Measurements from ENCODE around the gene BTC.
"Not testable (repeated sequence)": the region's sequence is repeated elsewhere in the genome, so short reads cannot be mapped to it uniquely, and the experiment has no call there.

BTC gene

DNA sequence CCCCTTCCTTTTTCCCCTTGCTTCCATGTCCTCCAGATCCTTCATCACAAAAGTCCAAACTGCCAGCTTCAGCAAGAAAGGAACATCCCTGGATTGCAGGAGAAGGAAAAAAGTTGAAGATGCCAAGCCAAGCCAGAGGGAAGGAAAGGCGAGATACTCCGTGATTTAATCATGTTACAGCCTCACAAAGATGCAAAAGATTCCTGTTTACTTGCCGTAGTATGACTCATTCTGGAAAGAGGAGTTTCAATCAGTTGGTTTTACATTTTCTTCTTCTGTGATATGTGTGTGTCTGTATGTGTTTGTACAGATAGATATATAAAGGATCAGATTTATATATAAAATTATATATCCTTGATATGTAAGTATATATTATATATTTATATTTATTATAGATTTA lies 69.3 kb downstream of the BTC start:
- no peaks in the 10 kb centered on the region for H3K36me3 Mint-ChIP-seq
- H3K4me1 Mint-ChIP-seq, result no peaks in the 10 kb centered on the region
- no peak overlapping the region for H3K27ac Mint-ChIP-seq
- no peak for ATAC-seq
- no peak overlapping the region for H3K4me3 Mint-ChIP-seq
- H3K9me3 Mint-ChIP-seq, result peaks cover 6% of the 10 kb centered on the region
- DNase-seq (ENCODE audit: low spot score in 2 of 2), result no peak

DNA sequence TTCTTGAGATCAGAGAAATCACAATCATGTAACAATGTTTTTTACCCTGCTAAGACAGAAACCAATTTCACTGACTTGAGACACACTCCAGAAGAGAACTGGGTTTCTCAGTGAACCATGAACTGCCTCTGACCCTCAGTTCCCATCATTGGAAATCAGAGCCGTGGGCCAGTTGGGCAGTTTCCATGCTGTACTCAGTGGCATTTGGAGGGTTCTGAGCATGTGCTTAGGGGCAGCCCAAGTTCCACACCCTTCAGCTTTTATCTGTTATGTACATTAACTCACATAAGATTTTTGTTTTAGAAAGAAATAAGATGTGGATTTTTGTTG lies 77.9 kb downstream of the BTC start:
- no peak for ATAC-seq
- H3K36me3 Mint-ChIP-seq, result no peaks in the 10 kb centered on the region
- peaks cover 2% of the 10 kb centered on the region for H3K9me3 Mint-ChIP-seq
- no peak overlapping the region for H3K27ac Mint-ChIP-seq
- no peak overlapping the region for H3K4me3 Mint-ChIP-seq
- H3K4me1 Mint-ChIP-seq, result no peaks in the 10 kb centered on the region
- DNase-seq (ENCODE audit: low spot score in 2 of 2), result no peak

- DNase-seq (ENCODE audit: low spot score in 2 of 2), result no peak
- Mint-ChIP-seq H3K4me3 (no peak overlapping the region), H3K9me3 (peaks cover 4% of the 10 kb centered on the region), H3K4me1 (no peaks in the 10 kb centered on the region), H3K27ac (no peak overlapping the region), H3K36me3 (no peaks in the 10 kb centered on the region)
- no peak for ATAC-seq
Measured at GRCh38 chr4:74715706-74716435, 78.5 kb downstream of the BTC start.

GRCh38 chr4:74714611-74715130 lies 79.7 kb downstream of the BTC start:
- Mint-ChIP-seq H3K4me1 (no peaks in the 10 kb centered on the region), H3K4me3 (no peak overlapping the region), H3K27ac (no peak overlapping the region), H3K36me3 (no peaks in the 10 kb centered on the region), H3K9me3 (peaks cover 6% of the 10 kb centered on the region)
- DNase-seq (ENCODE audit: low spot score in 2 of 2), result no peak
- no peak for ATAC-seq

DNA sequence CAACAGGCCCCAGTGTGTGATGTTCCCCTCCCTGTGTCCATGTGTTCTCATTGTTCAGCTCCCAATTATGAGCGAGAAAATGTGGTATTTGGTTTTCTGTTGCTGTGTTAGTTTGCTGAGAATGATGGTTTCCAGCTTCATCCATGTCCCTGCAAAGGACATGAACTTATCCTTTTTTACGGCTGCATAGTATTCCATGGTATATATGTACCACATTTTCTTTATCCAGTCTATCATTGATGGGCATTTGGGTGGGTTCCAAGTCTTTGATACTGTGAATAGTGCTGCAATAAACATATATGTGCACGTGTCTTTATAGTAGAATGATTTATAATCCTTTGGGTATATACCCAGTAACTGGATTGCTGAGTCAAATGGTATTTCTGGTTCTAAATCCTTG lies 86.2 kb downstream of the BTC start:
- not testable (repeated sequence) for H3K36me3 Mint-ChIP-seq; H3K4me3 Mint-ChIP-seq; H3K4me1 Mint-ChIP-seq; H3K27ac Mint-ChIP-seq; DNase-seq (ENCODE audit: low spot score in 2 of 2); ATAC-seq; H3K9me3 Mint-ChIP-seq
